Vagina (tissue), 2 donors: ENCODE data around the gene IFRD1. TPM values are rescaled to one million over a fixed set of nuclear protein-coding genes. Genes with fewer than 3 reads are reported as not detected.

Experiments
- DNase-seq, 2 donors: peaks; one replicate each; pipeline ENCODE4 v3.0.0-alpha.2; 2017; ENCODE audit errors: extremely low spot score in 2 of 2
- H3K27ac ChIP-seq: fragments of 200-600 bp; sonication (generic); one replicate; pipeline ENCODE4 v1.5.1; 2019
- H3K27me3 ChIP-seq: fragments of 200-600 bp; sonication (generic); one replicate; pipeline ENCODE4 v1.5.1; 2019
- H3K36me3 ChIP-seq, 2 donors: fragments of 200-600 bp; sonication (generic); one replicate each; pipeline ENCODE4 v1.5.1; 2017 to 2019
- H3K4me1 ChIP-seq: fragments of 200-600 bp; sonication (generic); one replicate; pipeline ENCODE4 v1.5.1; 2019
- H3K4me3 ChIP-seq, 2 donors: fragments of 200-600 bp; sonication (generic); 1 replicate in 1 of 2; 2 replicates in 1 of 2; pipeline ENCODE4 v1.5.1; 2016 to 2019
- H3K9me3 ChIP-seq: fragments of 200-600 bp; sonication (generic); one replicate; pipeline ENCODE4 v1.5.1; 2019
- CTCF ChIP-seq, 3 experiments: fragments of 450-650 bp in 2 of 3; fragments of 200-600 bp in 1 of 3; sonication (generic) in 1 of 3; IDR thresholded peaks; one replicate each; pipeline ENCODE4 v1.5.1; 2017 to 2019; ENCODE audit warnings: antibody characterized with exemption in 3 of 3, mild to moderate bottlenecking in 2 of 3, moderate library complexity in 2 of 3
- POLR2A ChIP-seq, 2 donors: fragments of 450-650 bp; IDR thresholded peaks; one replicate each; pipeline ENCODE4 v1.6.1; 2017; ENCODE audit warnings: antibody characterized with exemption in 2 of 2, mild to moderate bottlenecking in 2 of 2, moderate library complexity in 2 of 2
- POLR2AphosphoS5 ChIP-seq, 2 donors: sonication (generic); formaldehyde crosslinking; IDR thresholded peaks; one replicate each; pipeline ENCODE4 v1.9.0; 2017; ENCODE audit warnings: antibody characterized with exemption in 2 of 2, mild to moderate bottlenecking in 2 of 2, low read depth in 1 of 2; ENCODE audit not compliant: insufficient read depth in 1 of 2
- intact Hi-C: fragments of 100-400 bp; cut with DNase I; formaldehyde crosslinking; loops from one replicate; pipeline ENCODE4 v1.15.1; 2023
- total RNA-seq: library from RNA; depleted of rRNA; stranded (reverse); fragments of >200 nt; gene quantifications from one replicate; pipeline ENCODE4 v1.2.3, GENCODE V29; 2016

IFRD1 gene
- total RNA-seq, 1 donor from 2014 or later, result 70.2 TPM

GRCh38 chr7:112508404-112508803 lies 58.1 kb downstream of the IFRD1 start:
- Histone ChIP-seq H3K4me3 (no peak overlapping the region), H3K9me3 (no peaks in the 10 kb centered on the region), H3K36me3 (no peaks in the 10 kb centered on the region), H3K4me1 (no peaks in the 10 kb centered on the region), H3K27ac (no peak overlapping the region), H3K27me3 (no peaks in the 10 kb centered on the region)
- TF ChIP-seq POLR2AphosphoS5 (IDR thresholded peaks at IDR 0.05; ENCODE audit: insufficient read depth in 1 of 2, low read depth in 1 of 2), result no peak
- TF ChIP-seq CTCF (IDR thresholded peaks at IDR 0.05), result no peak
- no peak for TF ChIP-seq POLR2A (IDR thresholded peaks at IDR 0.05)
- DNase-seq, result no peak
- intact Hi-C loops, result no loop called here

- Histone ChIP-seq H3K27ac (no peak overlapping the region), H3K4me3 (no peak overlapping the region), H3K4me1 (no peaks in the 10 kb centered on the region), H3K36me3 (no peaks in the 10 kb centered on the region), H3K9me3 (no peaks in the 10 kb centered on the region), H3K27me3 (no peaks in the 10 kb centered on the region)
- no peak for DNase-seq
- no peak for TF ChIP-seq POLR2A (IDR thresholded peaks at IDR 0.05)
- no peak for TF ChIP-seq POLR2AphosphoS5 (IDR thresholded peaks at IDR 0.05; ENCODE audit: insufficient read depth in 1 of 2, low read depth in 1 of 2)
- TF ChIP-seq CTCF (IDR thresholded peaks at IDR 0.05), result no peak
- intact Hi-C loops, result no loop called here
Observed at GRCh38 chr7:112509402-112509801, 59.1 kb downstream of the IFRD1 start.

GRCh38 chr7:112510001-112510742 lies 59.9 kb downstream of the IFRD1 start:
- H3K4me1 ChIP-seq, result no peaks in the 10 kb centered on the region
- DNase-seq, result no peak
- intact Hi-C loops, result no loop called here
- no peak overlapping the region for H3K27ac ChIP-seq
- no peaks in the 10 kb centered on the region for H3K36me3 ChIP-seq
- no peaks in the 10 kb centered on the region for H3K9me3 ChIP-seq
- no peak overlapping the region for H3K4me3 ChIP-seq
- no peaks in the 10 kb centered on the region for H3K27me3 ChIP-seq
- TF ChIP-seq POLR2AphosphoS5 (IDR thresholded peaks at IDR 0.05; ENCODE audit: insufficient read depth in 1 of 2, low read depth in 1 of 2) (no peak), CTCF (IDR thresholded peaks at IDR 0.05) (no peak), POLR2A (IDR thresholded peaks at IDR 0.05) (no peak)

- H3K27ac ChIP-seq, result no peak overlapping the region
- no peaks in the 10 kb centered on the region for H3K36me3 ChIP-seq
- TF ChIP-seq POLR2A (IDR thresholded peaks at IDR 0.05) (no peak), CTCF (IDR thresholded peaks at IDR 0.05) (no peak), POLR2AphosphoS5 (IDR thresholded peaks at IDR 0.05; ENCODE audit: insufficient read depth in 1 of 2, low read depth in 1 of 2) (no peak)
- intact Hi-C loops, result no loop called here
- H3K4me1 ChIP-seq, result no peaks in the 10 kb centered on the region
- no peak for DNase-seq
- no peaks in the 10 kb centered on the region for H3K9me3 ChIP-seq
- no peak overlapping the region for H3K4me3 ChIP-seq
- no peaks in the 10 kb centered on the region for H3K27me3 ChIP-seq
Observed at GRCh38 chr7:112510743-112511110, 60.5 kb downstream of the IFRD1 start.

GRCh38 chr7:112511451-112512202 lies 61.4 kb downstream of the IFRD1 start:
- no peak overlapping the region for H3K27ac ChIP-seq
- H3K27me3 ChIP-seq, result no peaks in the 10 kb centered on the region
- no peaks in the 10 kb centered on the region for H3K36me3 ChIP-seq
- intact Hi-C loops, result no loop called here
- TF ChIP-seq CTCF (IDR thresholded peaks at IDR 0.05) (no peak), POLR2A (IDR thresholded peaks at IDR 0.05) (no peak), POLR2AphosphoS5 (IDR thresholded peaks at IDR 0.05; ENCODE audit: insufficient read depth in 1 of 2, low read depth in 1 of 2) (no peak)
- H3K4me3 ChIP-seq, result no peak overlapping the region
- H3K9me3 ChIP-seq, result no peaks in the 10 kb centered on the region
- no peaks in the 10 kb centered on the region for H3K4me1 ChIP-seq
- no peak for DNase-seq
